ENCODE results near the gene AMZ1. TPM values are rescaled to one million over a fixed set of nuclear protein-coding genes. Genes with fewer than 3 reads are reported as not detected.

Gene AMZ1, protein sequence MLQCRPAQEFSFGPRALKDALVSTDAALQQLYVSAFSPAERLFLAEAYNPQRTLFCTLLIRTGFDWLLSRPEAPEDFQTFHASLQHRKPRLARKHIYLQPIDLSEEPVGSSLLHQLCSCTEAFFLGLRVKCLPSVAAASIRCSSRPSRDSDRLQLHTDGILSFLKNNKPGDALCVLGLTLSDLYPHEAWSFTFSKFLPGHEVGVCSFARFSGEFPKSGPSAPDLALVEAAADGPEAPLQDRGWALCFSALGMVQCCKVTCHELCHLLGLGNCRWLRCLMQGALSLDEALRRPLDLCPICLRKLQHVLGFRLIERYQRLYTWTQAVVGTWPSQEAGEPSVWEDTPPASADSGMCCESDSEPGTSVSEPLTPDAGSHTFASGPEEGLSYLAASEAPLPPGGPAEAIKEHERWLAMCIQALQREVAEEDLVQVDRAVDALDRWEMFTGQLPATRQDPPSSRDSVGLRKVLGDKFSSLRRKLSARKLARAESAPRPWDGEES
- under 1 TPM; 0.28 to 0.64 (median 0.38) TPM for polyA plus RNA-seq (ENCODE audit: insufficient read depth in 1 of 5, insufficient read length in 5 of 5, low replicate concordance in 1 of 5)
- long read RNA-seq, donor 1 = 0 reads
- long read RNA-seq, donor 2 = 0 reads
- long read RNA-seq, donor 3, partial matches to known transcripts = 0 of 9 reads
- long read RNA-seq, donor 3, other reads (novel, unspliced or antisense) = 9 of 9 reads
- long read RNA-seq, donor 4, partial matches to known transcripts = 0 of 17 reads
- long read RNA-seq, donor 4, other reads (novel, unspliced or antisense) = 17 of 17 reads
- long read RNA-seq, donor 5 = 0 reads
- long read RNA-seq, donor 6, partial matches to known transcripts = 45 of 45 reads
- long read RNA-seq, donor 6, other reads (novel, unspliced or antisense) = 0 of 45 reads
- long read RNA-seq, donor 7 = 0 reads
- long read RNA-seq, donor 8 = 0 reads

GRCh38 chr7:2687881-2688318, at the start of gene AMZ1:
Gene AMZ1, plus strand, starts transcription at chr7:2688202. Its CDS starts 12,250 bp downstream, at chr7:2700452.
- DNase-seq = no peak

GRCh38 chr7:2638224-2638991, 49.6 kb upstream of the AMZ1 start:
- no peak for DNase-seq

GRCh38 chr7:2639181-2639681, 48.8 kb upstream of the AMZ1 start:
- no peak for DNase-seq

- no peak for DNase-seq
Measured at GRCh38 chr7:2639695-2640481, 48.1 kb upstream of the AMZ1 start.

DNA sequence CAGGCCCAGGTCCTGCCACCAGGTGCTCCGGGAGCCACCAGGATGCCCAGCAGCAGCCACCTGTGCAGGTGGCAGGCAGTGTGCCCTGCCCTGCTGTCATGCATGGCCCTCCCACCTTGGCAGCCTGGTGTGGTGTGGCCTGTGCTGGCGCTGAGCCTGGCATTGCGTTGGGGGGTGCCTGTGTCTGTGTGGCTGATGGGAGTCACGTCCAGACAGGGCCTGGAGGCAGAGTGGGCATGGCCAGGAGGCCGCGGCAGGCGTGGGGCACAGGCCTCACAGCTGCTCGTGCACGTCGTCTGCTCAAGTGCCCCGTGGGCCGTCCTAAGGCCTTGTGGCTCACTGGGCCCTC, 47.5 kb upstream of the AMZ1 start:
- DNase-seq = no peak

DNA sequence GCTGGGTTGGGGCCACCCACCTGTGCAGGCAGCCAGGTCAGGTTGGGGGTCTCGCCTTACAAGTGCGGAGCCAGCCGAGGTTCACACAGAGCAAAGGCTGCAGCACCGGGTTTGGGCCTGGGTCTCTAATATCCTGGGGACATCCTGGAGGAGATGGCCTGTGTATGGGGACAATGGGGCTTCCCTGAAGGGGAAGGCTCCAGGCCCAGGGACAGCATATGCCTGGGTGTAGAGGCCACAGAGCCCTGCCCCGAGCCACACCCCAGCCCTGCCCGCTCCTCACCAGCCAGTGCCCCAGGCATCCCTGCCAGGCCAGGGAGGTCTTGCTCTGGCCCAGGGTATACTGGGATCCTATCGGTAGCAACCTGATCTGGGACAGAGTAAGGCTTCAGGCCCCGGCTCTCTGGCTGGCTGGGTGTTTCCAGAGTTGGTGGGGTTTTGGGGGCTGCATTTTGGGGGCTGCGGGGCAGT, 47.1 kb upstream of the AMZ1 start:
- DNase-seq = no peak

DNA sequence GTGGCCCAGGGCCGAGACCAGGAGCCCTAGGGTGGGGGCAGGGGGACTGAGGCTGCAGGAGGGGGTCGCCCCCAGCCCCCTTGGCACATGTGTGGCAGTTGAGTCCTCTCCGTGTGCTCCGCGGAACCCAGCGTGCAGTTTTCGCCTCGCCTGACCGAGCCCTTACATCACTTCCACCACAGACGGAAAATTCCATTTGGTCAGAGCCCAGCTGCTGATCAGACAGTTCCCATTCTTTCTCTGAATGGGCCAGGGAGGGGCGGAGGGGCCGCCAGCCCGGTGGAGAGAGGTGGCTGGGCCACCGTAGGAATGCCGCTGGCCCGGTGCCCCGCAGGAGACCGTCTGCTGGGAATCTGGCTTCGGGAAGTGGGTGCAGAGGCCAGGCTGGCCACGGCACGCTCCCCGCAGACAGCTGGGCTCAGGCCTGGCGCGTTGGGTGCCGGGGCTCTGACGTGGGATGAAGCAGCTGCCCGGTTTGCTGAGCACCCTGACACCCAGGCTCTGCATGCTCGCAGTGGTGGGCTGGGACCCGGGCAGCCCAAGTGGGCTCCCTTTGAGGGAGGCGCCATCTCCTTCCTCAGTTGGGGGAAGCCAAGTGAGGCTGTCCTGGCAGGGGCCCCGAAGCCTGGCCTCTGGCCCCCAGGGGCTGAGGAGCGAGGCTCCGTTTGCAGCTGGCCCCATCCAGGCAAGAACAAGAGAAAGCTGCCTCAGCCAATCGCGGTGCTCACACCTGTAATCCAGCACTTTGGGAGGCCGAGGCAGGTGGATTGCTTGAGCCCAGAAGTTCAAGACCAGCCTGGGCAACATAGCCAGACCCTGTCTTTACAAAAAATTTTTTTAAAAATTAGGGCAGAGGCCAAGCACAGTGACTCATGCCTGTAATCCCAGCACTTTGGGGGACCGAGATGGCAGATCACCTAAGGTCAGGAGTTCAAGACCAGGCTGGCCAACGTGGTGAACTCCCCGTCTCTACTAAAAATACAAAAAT, 46.3 kb upstream of the AMZ1 start:
- peak; percentile 88 to 91 for DNase-seq

DNA sequence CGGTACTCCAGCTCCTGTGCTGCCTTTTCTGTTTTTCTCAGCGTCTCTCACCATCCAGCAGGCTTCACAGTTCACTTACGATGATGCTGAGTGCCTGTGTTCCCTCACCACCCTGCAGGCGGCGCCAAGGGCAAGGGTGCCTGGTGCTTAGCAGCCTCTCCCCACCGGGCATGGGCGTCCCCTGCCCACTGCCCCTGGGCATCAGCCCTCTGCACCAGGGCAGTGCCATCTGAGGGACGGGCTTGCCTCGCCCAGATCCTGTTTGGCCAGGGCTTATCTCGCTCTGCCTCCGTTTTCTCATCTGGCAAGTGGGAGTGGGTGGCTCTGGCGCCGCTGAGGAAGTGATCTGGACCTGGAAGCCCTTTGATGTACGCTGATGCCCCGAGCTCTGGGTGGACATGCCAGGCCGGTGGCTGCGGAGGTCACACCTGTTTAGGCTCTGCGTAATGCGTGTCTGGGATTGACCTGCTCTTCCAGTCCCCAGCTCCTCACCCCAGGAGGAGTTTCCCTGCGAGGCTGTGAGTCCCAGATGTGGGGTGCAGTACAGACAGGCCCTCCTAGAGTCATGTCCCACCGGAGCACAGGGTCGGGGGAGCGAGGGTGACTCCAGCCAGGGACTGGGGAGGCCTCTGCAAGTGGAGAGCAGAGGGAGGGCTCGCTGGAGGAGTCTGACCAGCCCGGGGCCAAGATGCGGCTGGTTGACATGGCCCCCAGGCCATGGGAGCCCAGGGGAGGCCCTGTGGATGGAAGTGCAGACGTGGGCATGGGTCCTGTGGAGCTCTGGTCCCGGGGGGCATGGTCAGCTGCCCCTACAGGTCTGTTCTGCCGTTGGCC, 44.4 kb upstream of the AMZ1 start:
- no peak for DNase-seq

GRCh38 chr7:2644220-2644561, 43.8 kb upstream of the AMZ1 start:
- DNase-seq = no peak

DNA sequence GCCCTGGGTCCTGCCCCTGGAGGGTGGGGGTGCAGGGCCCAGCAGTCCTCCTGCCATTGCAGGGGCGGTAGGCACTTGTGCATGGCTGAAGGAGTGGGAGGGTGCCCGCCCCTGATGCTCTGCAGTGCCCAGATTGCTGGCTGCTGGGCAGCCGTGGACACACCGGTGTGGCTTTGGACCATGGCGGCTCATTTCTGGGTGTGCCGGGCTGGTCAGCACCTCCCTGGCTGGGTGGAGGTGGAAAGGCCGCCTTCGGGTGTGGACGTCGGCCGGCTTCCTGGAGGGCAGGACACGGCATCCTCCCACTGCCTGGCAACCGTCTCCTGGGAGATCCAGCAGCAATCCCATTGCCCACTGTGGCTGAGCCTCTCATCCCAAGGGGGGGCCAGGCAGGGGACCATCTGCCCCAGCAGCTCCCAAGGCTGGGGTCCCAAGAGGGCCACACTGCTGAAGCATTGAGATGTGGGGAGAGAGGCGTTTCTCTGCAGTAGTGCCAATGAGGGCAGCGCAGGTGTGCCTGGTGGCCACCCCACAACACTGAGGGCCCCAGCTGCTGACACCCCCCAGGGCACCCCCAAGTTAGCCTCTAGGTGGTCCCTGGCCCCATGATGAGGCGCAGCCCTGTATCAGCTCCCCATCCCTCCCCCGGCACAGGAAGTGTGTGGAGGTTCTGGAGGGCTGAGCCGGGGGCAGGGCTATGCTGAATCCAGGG, 43.3 kb upstream of the AMZ1 start:
- no peak for DNase-seq

DNA sequence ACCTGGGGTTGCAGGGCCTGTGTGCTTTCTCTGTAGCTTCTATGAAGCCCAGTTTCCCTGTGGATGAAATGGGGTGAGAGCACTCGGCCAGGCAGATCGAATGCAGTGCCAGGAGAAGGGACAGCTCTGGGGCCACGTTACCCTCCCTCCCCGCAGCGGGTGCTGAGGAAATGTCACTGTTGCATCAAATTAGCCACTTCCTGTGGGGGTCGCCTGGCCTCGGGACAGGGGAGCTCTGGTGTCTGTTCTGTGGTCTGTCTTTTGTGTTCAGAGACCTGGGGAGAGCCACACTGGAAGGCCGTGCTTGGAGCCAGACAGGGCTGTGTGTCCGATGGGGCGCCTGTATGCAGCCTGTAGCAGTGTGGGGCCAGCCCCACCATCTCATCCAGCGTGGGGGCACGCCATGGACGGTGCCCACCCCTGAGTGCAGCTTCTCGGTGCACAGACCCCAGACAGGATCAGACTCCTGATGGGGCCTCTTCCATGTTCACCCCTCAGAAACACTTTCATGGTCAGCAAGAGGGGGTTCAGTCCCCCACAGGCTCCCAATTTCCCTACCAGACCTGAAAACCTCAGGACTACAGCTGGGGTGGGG, 42.6 kb upstream of the AMZ1 start:
- no peak for DNase-seq

GRCh38 chr7:2646336-2646679, 41.7 kb upstream of the AMZ1 start:
- DNase-seq = no peak

- no peak for DNase-seq
Measured at GRCh38 chr7:2646680-2647571, 41.1 kb upstream of the AMZ1 start.

- DNase-seq = no peak
Measured at GRCh38 chr7:2647594-2648172, 40.3 kb upstream of the AMZ1 start.

GRCh38 chr7:2649139-2649838, 38.7 kb upstream of the AMZ1 start:
- DNase-seq = no peak

GRCh38 chr7:2649991-2650390, 38.0 kb upstream of the AMZ1 start:
- no peak for DNase-seq

All from right lung (tissue), 10 donors.